Glomerular endothelial cell (primary cell): ENCODE data around the gene RDH12. TPM values are rescaled to one million over a fixed set of nuclear protein-coding genes. Genes with fewer than 3 reads are reported as not detected.
"Not testable (repeated sequence)": the region's sequence is repeated elsewhere in the genome, so short reads cannot be mapped to it uniquely, and the experiment has no call there.

Source experiments
- DNase-seq: peaks from one replicate; pipeline ENCODE4 v3.0.0-alpha.2; 2011; ENCODE audit warnings: low read depth, low spot score; ENCODE audit errors: extremely low read depth
- total RNA-seq: library from RNA; depleted of rRNA; stranded (reverse); fragments of >200 nt; gene quantifications from 2 replicates; pipeline ENCODE4 v1.2.3, GENCODE V29; 2015

RDH12 gene
- not detected in 2 replicates for total RNA-seq

GRCh38 chr14:67701492-67701891 is at the start of gene RDH12:
Gene RDH12 (plus strand): TSS chr14:67701886. CDS start chr14:67722643, 20,757 bp downstream.
- DNase-seq, result not testable (repeated sequence)

GRCh38 chr14:67652189-67652588 is 49.5 kb upstream of the RDH12 start:
- no peak for DNase-seq

GRCh38 chr14:67653651-67654280 is 47.9 kb upstream of the RDH12 start:
- DNase-seq, result no peak

GRCh38 chr14:67663633-67664032 is 38.1 kb upstream of the RDH12 start:
- DNase-seq, result no peak

- DNase-seq, result no peak
These were observed 35.8 kb upstream of the RDH12 start for GRCh38 chr14:67665868-67666267.

- DNase-seq, result peak; percentile 57
These were observed 34.8 kb upstream of the RDH12 start for GRCh38 chr14:67666750-67667449.

GRCh38 chr14:67668559-67668958 is 33.1 kb upstream of the RDH12 start:
- DNase-seq, result no peak

GRCh38 chr14:67673451-67673850 is 28.2 kb upstream of the RDH12 start:
- no peak for DNase-seq

GRCh38 chr14:67674139-67674479 is 27.6 kb upstream of the RDH12 start:
- no peak for DNase-seq

- DNase-seq, result peak; percentile 18
These were observed 27.0 kb upstream of the RDH12 start, which contains the start of gene VTI1B for GRCh38 chr14:67674480-67675218. Gene VTI1B (minus strand): TSS chr14:67674632. CDS start chr14:67674489, 143 bp downstream.

GRCh38 chr14:67675219-67675582 is 26.5 kb upstream of the RDH12 start:
- no peak for DNase-seq

GRCh38 chr14:67679006-67679405 is 22.7 kb upstream of the RDH12 start:
- no peak for DNase-seq

GRCh38 chr14:67680121-67680602 is 21.5 kb upstream of the RDH12 start:
- peak; percentile 58 for DNase-seq

GRCh38 chr14:67680941-67681340 is 20.7 kb upstream of the RDH12 start:
- DNase-seq, result no peak

- no peak for DNase-seq
These were observed 17.8 kb upstream of the RDH12 start for GRCh38 chr14:67683842-67684241.

GRCh38 chr14:67690011-67690410 is 11.7 kb upstream of the RDH12 start:
- no peak for DNase-seq

- peak; percentile 79 for DNase-seq
These were observed 6.8 kb upstream of the RDH12 start for GRCh38 chr14:67694791-67695393.

GRCh38 chr14:67695394-67695949 is 6.2 kb upstream of the RDH12 start, which contains the start of gene RDH11:
Gene RDH11 (minus strand): TSS chr14:67695764. CDS start chr14:67695703, 61 bp downstream.
- DNase-seq, result peak; percentile 56

GRCh38 chr14:67697006-67697405 is 4.7 kb upstream of the RDH12 start:
- no peak for DNase-seq

- DNase-seq, result no peak
These were observed 3.5 kb upstream of the RDH12 start for GRCh38 chr14:67698179-67698578.

- DNase-seq, result no peak
These were observed 2.3 kb downstream of the RDH12 start for GRCh38 chr14:67703997-67704396.
